ENCODE data around the gene ALDOB. TPM values are rescaled to one million over a fixed set of nuclear protein-coding genes. Genes with fewer than 3 reads are reported as not detected.
A peak's percentile ranks its signal among the peaks of the same experiment; 100 is the strongest.

ALDOB gene
- total and polyA plus RNA-seq, 2 donors (not counting 3 experiments of a cell fraction or from before 2014, with no cell fraction given): not detected

DNA sequence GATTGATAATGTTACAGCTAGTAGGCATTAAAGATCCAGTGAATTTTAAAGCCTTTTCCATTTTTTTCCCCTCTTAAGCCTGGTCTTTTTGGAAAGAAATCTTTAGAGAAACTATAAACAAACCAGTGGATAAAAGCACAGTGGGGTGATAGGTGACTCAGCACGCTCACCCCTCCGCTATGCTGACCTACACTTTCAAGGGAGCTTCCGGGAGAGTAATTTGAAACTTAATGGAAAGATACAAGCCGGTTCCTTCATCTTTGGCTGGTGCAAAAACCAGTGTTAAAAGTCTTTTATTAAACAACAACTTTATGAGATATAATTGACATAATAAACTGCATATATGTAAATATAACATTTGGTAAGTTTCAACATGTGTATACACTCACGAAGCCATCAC, 27.0 kb upstream of the ALDOB start:
- CTCF ChIA-PET: interaction anchor here (1.3 to 7.2 kb wide), 2 partner anchors 13 to 69 kb away, joined by 4 to 261 read pairs; partner anchors contain the start of gene RNF20
- Histone ChIP-seq H3K9me3 (replicated peaks; ENCODE audit: control insufficient read depth, insufficient read depth, low read length) (no peaks in the 10 kb centered on the region), H3K27me3 (ENCODE audit: control insufficient read depth in 2 of 2, insufficient read depth in 2 of 2, low read length in 2 of 2) (peaks cover 0 to 2% of the 10 kb centered on the region in 2 experiments), H2AFZ (ENCODE audit: low read depth, low read length) (no peak overlapping the region), H3K27ac (ENCODE audit: insufficient read depth, low read depth, low read length) (no peak overlapping the region), H4K20me1 (replicated peaks; ENCODE audit: control insufficient read depth, extremely low read depth, insufficient read depth, low read length) (no peaks in the 10 kb centered on the region), H3K36me3 (ENCODE audit: control insufficient read depth in 2 of 2, extremely low read depth in 1 of 2, insufficient read depth in 2 of 2, low read length in 2 of 2) (no peaks in the 10 kb centered on the region), H3K4me1 (ENCODE audit: control insufficient read depth, extremely low read depth, insufficient read depth, low read length) (no peaks in the 10 kb centered on the region), H3K4me2 (ENCODE audit: insufficient read depth, low read length) (no peak overlapping the region), H3K9me1 (replicated peaks; ENCODE audit: control insufficient read depth, extremely low read depth, insufficient read depth, low read length) (no peaks in the 10 kb centered on the region), H3K79me2 (ENCODE audit: control insufficient read depth, insufficient read depth, low read length) (no peaks in the 10 kb centered on the region), H3K9ac (replicated peaks; ENCODE audit: extremely low read depth, insufficient read depth, low read length) (no peak overlapping the region), H3K4me3 (replicated peaks in 1 of 3; ENCODE audit: insufficient read depth in 1 of 3, low read depth in 1 of 3, low read length in 3 of 3) (no peak overlapping the region)
- no TSS peak for BruUV-seq (replicated peaks)
- dilution Hi-C loops (cut with MboI; ENCODE audit: extremely low pct_ligation_motif_present, low sequenced_read_pairs): no loop called here
- FAIRE-seq (no peak), DNase-seq (ENCODE audit: low read depth, low spot score) (peak; percentile 12)
- POLR2A ChIA-PET: no interaction called here
- TF ChIP-seq FOS (IDR thresholded peaks at IDR 0.05; ENCODE audit: borderline replicate concordance, insufficient read depth, low read length): no peak
- TF ChIP-seq POLR2A (IDR thresholded peaks at IDR 0.05; ENCODE audit: low read depth, low read length): no peak
- TF ChIP-seq GATA2 (IDR thresholded peaks at IDR 0.05; ENCODE audit: insufficient read depth, insufficient read length, low read depth, low read length): no peak
- no peak for TF ChIP-seq MYC (IDR thresholded peaks at IDR 0.05; ENCODE audit: low read depth, low read length)
- TF ChIP-seq, protein P1, sequence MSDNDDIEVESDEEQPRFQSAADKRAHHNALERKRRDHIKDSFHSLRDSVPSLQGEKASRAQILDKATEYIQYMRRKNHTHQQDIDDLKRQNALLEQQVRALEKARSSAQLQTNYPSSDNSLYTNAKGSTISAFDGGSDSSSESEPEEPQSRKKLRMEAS (IDR thresholded peaks at IDR 0.05; ENCODE audit: insufficient read depth, insufficient read length): no peak
- TF ChIP-seq EZH2 (IDR thresholded peaks at IDR 0.05; ENCODE audit: borderline replicate concordance, low read depth, low read length, severe bottlenecking): no peak
- TF ChIP-seq, protein P2, sequence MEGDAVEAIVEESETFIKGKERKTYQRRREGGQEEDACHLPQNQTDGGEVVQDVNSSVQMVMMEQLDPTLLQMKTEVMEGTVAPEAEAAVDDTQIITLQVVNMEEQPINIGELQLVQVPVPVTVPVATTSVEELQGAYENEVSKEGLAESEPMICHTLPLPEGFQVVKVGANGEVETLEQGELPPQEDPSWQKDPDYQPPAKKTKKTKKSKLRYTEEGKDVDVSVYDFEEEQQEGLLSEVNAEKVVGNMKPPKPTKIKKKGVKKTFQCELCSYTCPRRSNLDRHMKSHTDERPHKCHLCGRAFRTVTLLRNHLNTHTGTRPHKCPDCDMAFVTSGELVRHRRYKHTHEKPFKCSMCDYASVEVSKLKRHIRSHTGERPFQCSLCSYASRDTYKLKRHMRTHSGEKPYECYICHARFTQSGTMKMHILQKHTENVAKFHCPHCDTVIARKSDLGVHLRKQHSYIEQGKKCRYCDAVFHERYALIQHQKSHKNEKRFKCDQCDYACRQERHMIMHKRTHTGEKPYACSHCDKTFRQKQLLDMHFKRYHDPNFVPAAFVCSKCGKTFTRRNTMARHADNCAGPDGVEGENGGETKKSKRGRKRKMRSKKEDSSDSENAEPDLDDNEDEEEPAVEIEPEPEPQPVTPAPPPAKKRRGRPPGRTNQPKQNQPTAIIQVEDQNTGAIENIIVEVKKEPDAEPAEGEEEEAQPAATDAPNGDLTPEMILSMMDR (IDR thresholded peaks at IDR 0.05; ENCODE audit: extremely low read depth in 1 of 2, insufficient read depth in 1 of 2, low read depth in 1 of 2, low read length in 2 of 2): no peak
- TF ChIP-seq JUN (IDR thresholded peaks at IDR 0.05; ENCODE audit: borderline replicate concordance, insufficient read depth, insufficient read length, low read depth): no peak
- TF ChIP-seq POLR2AphosphoS5 (IDR thresholded peaks at IDR 0.05; ENCODE audit: insufficient read depth, low read depth, low read length): no peak
- intact Hi-C loops (cut with micrococcal nuclease): no loop called here
